Measurements from ENCODE around the gene MX1. TPM values are rescaled to one million over a fixed set of nuclear protein-coding genes. Genes with fewer than 3 reads are reported as not detected.

MX1 gene
- total RNA-seq, 1 experiment from 2014 or later, result 90.0 TPM

- Histone ChIP-seq H4K20me1 (ENCODE audit: insufficient read depth, low read depth, low read length) (0 out of 2 replicates have a peak, but pooled peaks cover 3% of the 10 kb centered on the region), H2AFZ (ENCODE audit: low read length) (no peak overlapping the region)
- DNase-seq, result no peak
Observed at GRCh38 chr21:41480086-41480690, 54.1 kb downstream of the MX1 start.

GRCh38 chr21:41481191-41481590, 55.2 kb downstream of the MX1 start:
- Histone ChIP-seq H3K27ac (ENCODE audit: low read length) (no peak overlapping the region), H3K9me2 (replicated peaks; ENCODE audit: insufficient read depth, low read length) (no peaks in the 10 kb centered on the region), H3K4me2 (ENCODE audit: low read depth, low read length, poor library complexity, severe bottlenecking) (no peak overlapping the region), H3K9me3 (ENCODE audit: low read length) (no peaks in the 10 kb centered on the region), H4K20me1 (ENCODE audit: insufficient read depth, low read depth, low read length) (0 out of 2 replicates have a peak, but pooled peaks cover 3% of the 10 kb centered on the region), H3K4me3 (ENCODE audit: low read length) (no peak overlapping the region), H2AFZ (ENCODE audit: low read length) (no peak overlapping the region), H3K4me1 (ENCODE audit: low read length) (no peaks in the 10 kb centered on the region), H3K79me2 (ENCODE audit: low read length) (no peaks in the 10 kb centered on the region), H3K36me3 (ENCODE audit: insufficient read depth, low read length) (no peaks in the 10 kb centered on the region), H3K9ac (ENCODE audit: low read length) (no peak overlapping the region), H3K27me3 (ENCODE audit: low read length) (no peaks in the 10 kb centered on the region)
- no peak for DNase-seq

More at GRCh38 chr21:41480086-41480690, 54.1 kb downstream of the MX1 start:
- Histone ChIP-seq H3K27ac (ENCODE audit: low read length) (no peak overlapping the region), H3K9me3 (ENCODE audit: low read length) (no peaks in the 10 kb centered on the region), H3K36me3 (ENCODE audit: insufficient read depth, low read length) (no peaks in the 10 kb centered on the region), H3K4me1 (ENCODE audit: low read length) (no peaks in the 10 kb centered on the region), H3K4me3 (ENCODE audit: low read length) (no peak overlapping the region), H3K27me3 (ENCODE audit: low read length) (no peaks in the 10 kb centered on the region), H3K9me2 (replicated peaks; ENCODE audit: insufficient read depth, low read length) (no peaks in the 10 kb centered on the region), H3K9ac (ENCODE audit: low read length) (no peak overlapping the region), H3K79me2 (ENCODE audit: low read length) (no peaks in the 10 kb centered on the region), H3K4me2 (ENCODE audit: low read depth, low read length, poor library complexity, severe bottlenecking) (no peak overlapping the region)

GRCh38 chr21:41482301-41482700, 56.3 kb downstream of the MX1 start:
- H3K27me3 ChIP-seq (ENCODE audit: low read length), result no peaks in the 10 kb centered on the region
- no peak overlapping the region for H3K4me2 ChIP-seq (ENCODE audit: low read depth, low read length, poor library complexity, severe bottlenecking)
- H3K36me3 ChIP-seq (ENCODE audit: insufficient read depth, low read length), result no peaks in the 10 kb centered on the region
- no peaks in the 10 kb centered on the region for H3K4me1 ChIP-seq (ENCODE audit: low read length)
- H3K4me3 ChIP-seq (ENCODE audit: low read length), result no peak overlapping the region
- no peak for DNase-seq
- no peak overlapping the region for H3K9ac ChIP-seq (ENCODE audit: low read length)
- no peaks in the 10 kb centered on the region for H3K9me3 ChIP-seq (ENCODE audit: low read length)
- no peaks in the 10 kb centered on the region for H3K9me2 ChIP-seq (replicated peaks; ENCODE audit: insufficient read depth, low read length)
- no peak overlapping the region for H3K27ac ChIP-seq (ENCODE audit: low read length)
- no peak overlapping the region for H2AFZ ChIP-seq (ENCODE audit: low read length)
- H4K20me1 ChIP-seq (ENCODE audit: insufficient read depth, low read depth, low read length), result 0 out of 2 replicates have a peak, but pooled peaks cover 3% of the 10 kb centered on the region
- H3K79me2 ChIP-seq (ENCODE audit: low read length), result no peaks in the 10 kb centered on the region

GRCh38 chr21:41482980-41483379, 56.9 kb downstream of the MX1 start:
- DNase-seq, result no peak
- Histone ChIP-seq H3K9ac (ENCODE audit: low read length) (no peak overlapping the region), H3K9me3 (ENCODE audit: low read length) (no peaks in the 10 kb centered on the region), H3K9me2 (replicated peaks; ENCODE audit: insufficient read depth, low read length) (no peaks in the 10 kb centered on the region), H2AFZ (ENCODE audit: low read length) (no peak overlapping the region), H3K79me2 (ENCODE audit: low read length) (no peaks in the 10 kb centered on the region), H3K27me3 (ENCODE audit: low read length) (no peaks in the 10 kb centered on the region), H4K20me1 (ENCODE audit: insufficient read depth, low read depth, low read length) (0 out of 2 replicates have a peak, but pooled peaks cover 3% of the 10 kb centered on the region), H3K4me3 (ENCODE audit: low read length) (no peak overlapping the region), H3K4me1 (ENCODE audit: low read length) (no peaks in the 10 kb centered on the region), H3K36me3 (ENCODE audit: insufficient read depth, low read length) (no peaks in the 10 kb centered on the region), H3K4me2 (ENCODE audit: low read depth, low read length, poor library complexity, severe bottlenecking) (no peak overlapping the region), H3K27ac (ENCODE audit: low read length) (no peak overlapping the region)

- Histone ChIP-seq H3K36me3 (ENCODE audit: insufficient read depth, low read length) (no peaks in the 10 kb centered on the region), H3K9ac (ENCODE audit: low read length) (no peak overlapping the region), H3K27ac (ENCODE audit: low read length) (no peak overlapping the region), H3K4me2 (ENCODE audit: low read depth, low read length, poor library complexity, severe bottlenecking) (no peak overlapping the region), H3K4me3 (ENCODE audit: low read length) (no peak overlapping the region), H2AFZ (ENCODE audit: low read length) (no peak overlapping the region), H3K79me2 (ENCODE audit: low read length) (no peaks in the 10 kb centered on the region), H3K4me1 (ENCODE audit: low read length) (no peaks in the 10 kb centered on the region), H3K27me3 (ENCODE audit: low read length) (no peaks in the 10 kb centered on the region), H4K20me1 (ENCODE audit: insufficient read depth, low read depth, low read length) (0 out of 2 replicates have a peak, but pooled peaks cover 3% of the 10 kb centered on the region), H3K9me2 (replicated peaks; ENCODE audit: insufficient read depth, low read length) (no peaks in the 10 kb centered on the region), H3K9me3 (ENCODE audit: low read length) (no peaks in the 10 kb centered on the region)
- no peak for DNase-seq
Observed at GRCh38 chr21:41483415-41483814, 57.4 kb downstream of the MX1 start.

GRCh38 chr21:41483973-41484372, 57.9 kb downstream of the MX1 start:
- Histone ChIP-seq H4K20me1 (ENCODE audit: insufficient read depth, low read depth, low read length) (0 out of 2 replicates have a peak, but pooled peaks cover 2% of the 10 kb centered on the region), H3K4me1 (ENCODE audit: low read length) (no peaks in the 10 kb centered on the region), H3K9me2 (replicated peaks; ENCODE audit: insufficient read depth, low read length) (no peaks in the 10 kb centered on the region), H3K27me3 (ENCODE audit: low read length) (no peaks in the 10 kb centered on the region), H3K9me3 (ENCODE audit: low read length) (no peaks in the 10 kb centered on the region), H3K27ac (ENCODE audit: low read length) (no peak overlapping the region), H3K4me2 (ENCODE audit: low read depth, low read length, poor library complexity, severe bottlenecking) (no peak overlapping the region), H3K79me2 (ENCODE audit: low read length) (no peaks in the 10 kb centered on the region), H3K9ac (ENCODE audit: low read length) (no peak overlapping the region), H3K4me3 (ENCODE audit: low read length) (no peak overlapping the region), H3K36me3 (ENCODE audit: insufficient read depth, low read length) (no peaks in the 10 kb centered on the region), H2AFZ (ENCODE audit: low read length) (no peak overlapping the region)
- no peak for DNase-seq

- Histone ChIP-seq H3K4me3 (ENCODE audit: low read length) (no peak overlapping the region), H3K79me2 (ENCODE audit: low read length) (no peaks in the 10 kb centered on the region), H3K27me3 (ENCODE audit: low read length) (no peaks in the 10 kb centered on the region), H3K9me2 (replicated peaks; ENCODE audit: insufficient read depth, low read length) (no peaks in the 10 kb centered on the region), H3K27ac (ENCODE audit: low read length) (no peak overlapping the region), H3K4me2 (ENCODE audit: low read depth, low read length, poor library complexity, severe bottlenecking) (no peak overlapping the region), H4K20me1 (ENCODE audit: insufficient read depth, low read depth, low read length) (no peaks in the 10 kb centered on the region), H3K9me3 (ENCODE audit: low read length) (no peaks in the 10 kb centered on the region), H2AFZ (ENCODE audit: low read length) (no peak overlapping the region), H3K4me1 (ENCODE audit: low read length) (no peaks in the 10 kb centered on the region), H3K9ac (ENCODE audit: low read length) (no peak overlapping the region), H3K36me3 (ENCODE audit: insufficient read depth, low read length) (no peaks in the 10 kb centered on the region)
- no peak for DNase-seq
Observed at GRCh38 chr21:41487082-41487481, 61.0 kb downstream of the MX1 start.

- H3K79me2 ChIP-seq (ENCODE audit: low read length), result no peaks in the 10 kb centered on the region
- no peaks in the 10 kb centered on the region for H3K9me3 ChIP-seq (ENCODE audit: low read length)
- no peak overlapping the region for H3K27ac ChIP-seq (ENCODE audit: low read length)
- no peak for DNase-seq
- H3K4me1 ChIP-seq (ENCODE audit: low read length), result no peaks in the 10 kb centered on the region
- H2AFZ ChIP-seq (ENCODE audit: low read length), result no peak overlapping the region
- H3K27me3 ChIP-seq (ENCODE audit: low read length), result no peaks in the 10 kb centered on the region
- H3K4me2 ChIP-seq (ENCODE audit: low read depth, low read length, poor library complexity, severe bottlenecking), result no peak overlapping the region
- H3K36me3 ChIP-seq (ENCODE audit: insufficient read depth, low read length), result no peaks in the 10 kb centered on the region
- no peak overlapping the region for H3K4me3 ChIP-seq (ENCODE audit: low read length)
- H4K20me1 ChIP-seq (ENCODE audit: insufficient read depth, low read depth, low read length), result no peaks in the 10 kb centered on the region
- H3K9me2 ChIP-seq (replicated peaks; ENCODE audit: insufficient read depth, low read length), result no peaks in the 10 kb centered on the region
- H3K9ac ChIP-seq (ENCODE audit: low read length), result no peak overlapping the region
Observed at GRCh38 chr21:41488080-41488479, 62.0 kb downstream of the MX1 start.
